ENCODE data around the gene PPP1R1A. TPM values are rescaled to one million over a fixed set of nuclear protein-coding genes. Genes with fewer than 3 reads are reported as not detected.

Gene PPP1R1A
- total RNA-seq, 2 experiments from 2014 or later, result not detected

- H3K4me1 Mint-ChIP-seq, result peaks cover 6% of the 10 kb centered on the region
- no peaks in the 10 kb centered on the region for H3K9me3 Mint-ChIP-seq (ENCODE audit: low read depth)
- peaks cover 11% of the 10 kb centered on the region for H3K27me3 Mint-ChIP-seq
- no peak for DNase-seq
- intact Hi-C loops (cut with DNase I, micrococcal nuclease), result loop anchor here in 1 of 2 experiments (2.0 kb wide), 1 partner anchor 470 kb away; no protein-coding TSS in a partner anchor
- H3K36me3 Mint-ChIP-seq (ENCODE audit: low read depth), result no peaks in the 10 kb centered on the region
- POLR2A ChIA-PET, result no interaction called here
- CTCF ChIA-PET, result interaction anchor here (0.6 to 1.8 kb wide), 7 partner anchors 10 to 358 kb away, joined by 3 to 15 read pairs (median 3); no protein-coding TSS in a partner anchor
- no peak for ATAC-seq
- no peak overlapping the region for H3K4me3 Mint-ChIP-seq
- no peak overlapping the region for H3K27ac Mint-ChIP-seq
These were observed 14.2 kb upstream of the PPP1R1A start for GRCh38 chr12:54602661-54603060.

GRCh38 chr12:54601841-54602240 lies 13.4 kb upstream of the PPP1R1A start:
- peaks cover 6% of the 10 kb centered on the region for H3K4me1 Mint-ChIP-seq
- ChIA-PET POLR2A (no interaction called here), CTCF (interaction anchor here (0.6 to 2.1 kb wide), 8 partner anchors 9 to 149 kb away, joined by 3 to 15 read pairs (median 4); no protein-coding TSS in a partner anchor)
- no peak overlapping the region for H3K4me3 Mint-ChIP-seq
- H3K27ac Mint-ChIP-seq, result no peak overlapping the region
- DNase-seq, result no peak
- no peaks in the 10 kb centered on the region for H3K9me3 Mint-ChIP-seq (ENCODE audit: low read depth)
- H3K36me3 Mint-ChIP-seq (ENCODE audit: low read depth), result no peaks in the 10 kb centered on the region
- no peak for ATAC-seq
- H3K27me3 Mint-ChIP-seq, result peaks cover 7% of the 10 kb centered on the region
- intact Hi-C loops (cut with DNase I, micrococcal nuclease), result loop anchor here in 1 of 2 experiments (2.0 kb wide), 1 partner anchor 471 kb away; no protein-coding TSS in a partner anchor

- CTCF ChIA-PET, result interaction anchor here (0.9 to 4.2 kb wide), 5 partner anchors 7 to 71 kb away, joined by 3 to 18 read pairs (median 4); no protein-coding TSS in a partner anchor
- Mint-ChIP-seq H3K4me3 (no peak overlapping the region), H3K4me1 (peaks cover 9% of the 10 kb centered on the region), H3K36me3 (ENCODE audit: low read depth) (no peaks in the 10 kb centered on the region), H3K27me3 (peaks cover 8% of the 10 kb centered on the region), H3K9me3 (ENCODE audit: low read depth) (no peaks in the 10 kb centered on the region), H3K27ac (no peak overlapping the region)
- DNase-seq (no peak), ATAC-seq (no peak)
- intact Hi-C loops (cut with DNase I, micrococcal nuclease), result loop anchor here in 1 of 2 experiments (5.0 kb wide), 1 partner anchor 72 kb away; no protein-coding TSS in a partner anchor
- POLR2A ChIA-PET, result no interaction called here
These were observed 10.5 kb upstream of the PPP1R1A start for GRCh38 chr12:54598970-54599369.

- peaks cover 8% of the 10 kb centered on the region for H3K27me3 Mint-ChIP-seq
- no peak overlapping the region for H3K4me3 Mint-ChIP-seq
- intact Hi-C loops (cut with DNase I, micrococcal nuclease), result loop anchor here (2.0 to 5.0 kb wide), 2 partner anchors 18 to 69 kb away; no protein-coding TSS in a partner anchor
- CTCF ChIA-PET, result interaction anchor here (0.6 to 4.2 kb wide), 21 partner anchors 9 to 1977 kb away, joined by 3 to 18 read pairs (median 4); no protein-coding TSS in a partner anchor
- no peaks in the 10 kb centered on the region for H3K36me3 Mint-ChIP-seq (ENCODE audit: low read depth)
- no peaks in the 10 kb centered on the region for H3K9me3 Mint-ChIP-seq (ENCODE audit: low read depth)
- peak; percentile 73 for ATAC-seq
- no peak overlapping the region for H3K27ac Mint-ChIP-seq
- peak; percentile 75 for DNase-seq
- POLR2A ChIA-PET, result no interaction called here
- H3K4me1 Mint-ChIP-seq, result peaks cover 3% of the 10 kb centered on the region
These were observed 8.1 kb upstream of the PPP1R1A start for GRCh38 chr12:54596526-54596946.

- POLR2A ChIA-PET, result no interaction called here
- no peak for ATAC-seq
- Mint-ChIP-seq H3K4me1 (peaks cover 3% of the 10 kb centered on the region), H3K27me3 (peaks cover 14% of the 10 kb centered on the region), H3K4me3 (no peak overlapping the region), H3K36me3 (ENCODE audit: low read depth) (no peaks in the 10 kb centered on the region), H3K27ac (no peak overlapping the region), H3K9me3 (ENCODE audit: low read depth) (no peaks in the 10 kb centered on the region)
- CTCF ChIA-PET, result interaction anchor here (0.6 to 4.2 kb wide), 12 partner anchors 8 to 477 kb away, joined by 3 to 18 read pairs (median 4); no protein-coding TSS in a partner anchor
- intact Hi-C loops (cut with DNase I, micrococcal nuclease), result loop anchor here in 1 of 2 experiments (5.0 kb wide), 1 partner anchor 68 kb away; no protein-coding TSS in a partner anchor
- no peak for DNase-seq
These were observed 7.0 kb upstream of the PPP1R1A start for GRCh38 chr12:54595471-54595870.

- POLR2A ChIA-PET, result no interaction called here
- H3K4me1 Mint-ChIP-seq, result peaks cover 9% of the 10 kb centered on the region
- H3K4me3 Mint-ChIP-seq, result no peak overlapping the region
- no peak overlapping the region for H3K27ac Mint-ChIP-seq
- H3K9me3 Mint-ChIP-seq (ENCODE audit: low read depth), result no peaks in the 10 kb centered on the region
- H3K36me3 Mint-ChIP-seq (ENCODE audit: low read depth), result no peaks in the 10 kb centered on the region
- CTCF ChIA-PET, result interaction anchor here (0.7 to 2.3 kb wide), 6 partner anchors 8 to 68 kb away, joined by 3 to 11 read pairs (median 5); no protein-coding TSS in a partner anchor
- intact Hi-C loops (cut with DNase I, micrococcal nuclease), result no loop called here
- ATAC-seq (no peak), DNase-seq (no peak)
- H3K27me3 Mint-ChIP-seq, result peaks cover 24% of the 10 kb centered on the region
These were observed 5.3 kb upstream of the PPP1R1A start for GRCh38 chr12:54593725-54594124.

- DNase-seq, result no peak
- POLR2A ChIA-PET, result no interaction called here
- Mint-ChIP-seq H3K4me3 (no peak overlapping the region), H3K9me3 (ENCODE audit: low read depth) (no peaks in the 10 kb centered on the region), H3K36me3 (ENCODE audit: low read depth) (no peaks in the 10 kb centered on the region), H3K27me3 (peaks cover 25% of the 10 kb centered on the region), H3K27ac (no peak overlapping the region), H3K4me1 (peaks cover 10% of the 10 kb centered on the region)
- intact Hi-C loops (cut with DNase I, micrococcal nuclease), result no loop called here
- ATAC-seq, result no peak
- CTCF ChIA-PET, result interaction anchor here (0.9 to 2.3 kb wide), 9 partner anchors 9 to 401 kb away, joined by 3 to 11 read pairs (median 4); no protein-coding TSS in a partner anchor
These were observed 4.7 kb upstream of the PPP1R1A start for GRCh38 chr12:54593135-54593534.

GRCh38 chr12:54592316-54592715 lies 3.9 kb upstream of the PPP1R1A start:
- H3K4me3 Mint-ChIP-seq, result no peak overlapping the region
- H3K27ac Mint-ChIP-seq, result no peak overlapping the region
- DNase-seq (no peak), ATAC-seq (no peak)
- peaks cover 32% of the 10 kb centered on the region for H3K27me3 Mint-ChIP-seq
- intact Hi-C loops (cut with DNase I, micrococcal nuclease), result no loop called here
- ChIA-PET POLR2A (no interaction called here), CTCF (interaction anchor here (0.8 to 2.3 kb wide), 8 partner anchors 10 to 402 kb away, joined by 3 to 11 read pairs (median 6); no protein-coding TSS in a partner anchor)
- peaks cover 10% of the 10 kb centered on the region for H3K4me1 Mint-ChIP-seq
- H3K36me3 Mint-ChIP-seq (ENCODE audit: low read depth), result no peaks in the 10 kb centered on the region
- H3K9me3 Mint-ChIP-seq (ENCODE audit: low read depth), result no peaks in the 10 kb centered on the region

GRCh38 chr12:54590978-54591591 lies 2.6 kb upstream of the PPP1R1A start:
- Mint-ChIP-seq H3K4me1 (peaks cover 7% of the 10 kb centered on the region), H3K27ac (no peak overlapping the region), H3K4me3 (no peak overlapping the region), H3K27me3 (peaks cover 35% of the 10 kb centered on the region), H3K9me3 (ENCODE audit: low read depth) (no peaks in the 10 kb centered on the region), H3K36me3 (ENCODE audit: low read depth) (no peaks in the 10 kb centered on the region)
- ChIA-PET POLR2A (no interaction called here), CTCF (interaction anchor here (1.1 to 1.2 kb wide), 2 partner anchors 11 kb away, joined by 3 to 7 read pairs; no protein-coding TSS in a partner anchor)
- ATAC-seq (no peak), DNase-seq (no peak)
- intact Hi-C loops (cut with DNase I, micrococcal nuclease), result no loop called here

- DNase-seq, result no peak
- intact Hi-C loops (cut with DNase I, micrococcal nuclease), result no loop called here
- no peaks in the 10 kb centered on the region for H3K9me3 Mint-ChIP-seq (ENCODE audit: low read depth)
- peaks cover 40% of the 10 kb centered on the region for H3K27me3 Mint-ChIP-seq
- no peaks in the 10 kb centered on the region for H3K36me3 Mint-ChIP-seq (ENCODE audit: low read depth)
- ATAC-seq, result no peak
- ChIA-PET CTCF (interaction anchor here (0.6 to 1.2 kb wide), 3 partner anchors 12 to 60 kb away, joined by 3 read pairs; no protein-coding TSS in a partner anchor), POLR2A (no interaction called here)
- H3K27ac Mint-ChIP-seq, result no peak overlapping the region
- peaks cover 7% of the 10 kb centered on the region for H3K4me1 Mint-ChIP-seq
- no peak overlapping the region for H3K4me3 Mint-ChIP-seq
These were observed 1.5 kb upstream of the PPP1R1A start for GRCh38 chr12:54589964-54590363.

- Mint-ChIP-seq H3K27me3 (peaks cover 43% of the 10 kb centered on the region), H3K36me3 (ENCODE audit: low read depth) (no peaks in the 10 kb centered on the region), H3K9me3 (ENCODE audit: low read depth) (no peaks in the 10 kb centered on the region), H3K4me1 (peaks cover 7% of the 10 kb centered on the region), H3K4me3 (peak overlapping the region; percentile 40), H3K27ac (no peak overlapping the region)
- CTCF ChIA-PET, result interaction anchor here (0.8 kb wide), 1 partner anchor 40 kb away, joined by 3 read pairs; no protein-coding TSS in a partner anchor
- DNase-seq (no peak), ATAC-seq (no peak)
- POLR2A ChIA-PET, result no interaction called here
- intact Hi-C loops (cut with DNase I, micrococcal nuclease), result no loop called here
These were observed 420 bp upstream of the PPP1R1A start for GRCh38 chr12:54588890-54589267.

Data from activated CD4-positive, alpha-beta T cell treated with anti-CD3 and anti-CD28 coated beads for 36 hours (primary cell).